ENCODE measurements around the gene RAVER1. TPM values are rescaled to one million over a fixed set of nuclear protein-coding genes. Genes with fewer than 3 reads are reported as not detected.
"Not testable (repeated sequence)": the region's sequence is repeated elsewhere in the genome, so short reads cannot be mapped to it uniquely, and the experiment has no call there.

RAVER1 gene
- 11.9 and 12.5 TPM in 2 replicates for total RNA-seq
- polyA plus RNA-seq (2012) = 13.7 TPM

GRCh38 chr19:10332965-10333757 lies at the start of gene RAVER1:
RAVER1 (minus strand) TSS chr19:10333529; CDS start chr19:10333507, 22 bp downstream.
- peak; percentile 98 for DNase-seq (ENCODE audit: low read depth)

DNA sequence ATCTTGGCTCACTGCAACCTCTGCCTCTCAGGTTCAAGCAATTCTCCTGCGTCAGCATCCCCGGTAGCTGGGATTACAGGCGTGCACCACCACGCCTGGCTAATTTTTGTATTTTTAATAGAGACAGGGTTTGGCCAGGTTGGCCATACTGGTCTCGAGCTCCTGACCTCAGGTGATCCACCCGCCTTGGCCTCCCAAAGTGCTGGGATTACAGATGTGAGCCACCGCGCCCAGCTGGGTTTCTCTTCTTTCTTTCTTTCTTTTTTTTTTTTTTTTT lies 49.8 kb upstream of the RAVER1 start:
- not testable (repeated sequence) for DNase-seq (ENCODE audit: low read depth)

DNA sequence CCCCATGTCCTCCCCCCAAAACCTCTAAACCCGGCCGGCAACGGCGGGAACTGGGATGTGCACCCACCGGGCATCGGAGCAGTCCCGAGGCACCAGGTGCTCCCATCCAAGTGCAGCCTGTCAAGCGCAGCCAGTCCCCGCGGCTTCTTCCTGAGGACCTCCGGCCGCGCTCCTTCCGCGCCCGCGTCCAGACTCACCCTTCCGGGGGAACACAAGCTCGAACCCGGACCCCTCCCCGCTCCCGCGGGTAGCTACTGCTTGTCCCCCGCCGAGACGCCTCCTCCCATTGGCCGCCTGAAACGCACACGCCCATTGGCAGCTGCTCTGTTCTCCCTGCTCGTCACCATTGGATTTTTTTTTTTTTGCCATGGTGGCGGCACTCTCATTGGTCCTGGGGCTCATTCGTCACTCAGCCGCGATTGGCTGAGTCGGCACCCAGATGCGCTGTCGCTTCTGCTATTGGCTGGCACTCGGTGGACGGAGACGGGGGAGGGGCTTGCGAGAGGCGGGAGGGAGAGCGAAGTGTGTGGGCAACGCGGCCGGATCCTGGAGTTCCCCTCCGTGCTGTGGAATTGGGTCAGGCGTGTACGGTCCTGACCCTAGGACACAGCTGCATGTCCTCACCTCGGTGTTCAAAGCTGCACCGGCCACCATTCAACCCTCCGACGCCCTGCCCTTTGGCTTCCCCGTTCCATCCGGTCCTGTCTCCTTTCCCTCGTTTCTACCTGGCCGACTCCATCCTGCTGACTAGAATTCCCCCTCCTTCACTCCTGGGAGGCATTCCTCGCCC lies 47.2 kb upstream of the RAVER1 start, which contains the start of gene TYK2:
Gene TYK2 (minus strand): TSS at position 260 of the 790 bp plus-strand sequence. CDS start 2,166 bp downstream, outside the sequence.
- DNase-seq (ENCODE audit: low read depth) = peak; percentile 99

DNA sequence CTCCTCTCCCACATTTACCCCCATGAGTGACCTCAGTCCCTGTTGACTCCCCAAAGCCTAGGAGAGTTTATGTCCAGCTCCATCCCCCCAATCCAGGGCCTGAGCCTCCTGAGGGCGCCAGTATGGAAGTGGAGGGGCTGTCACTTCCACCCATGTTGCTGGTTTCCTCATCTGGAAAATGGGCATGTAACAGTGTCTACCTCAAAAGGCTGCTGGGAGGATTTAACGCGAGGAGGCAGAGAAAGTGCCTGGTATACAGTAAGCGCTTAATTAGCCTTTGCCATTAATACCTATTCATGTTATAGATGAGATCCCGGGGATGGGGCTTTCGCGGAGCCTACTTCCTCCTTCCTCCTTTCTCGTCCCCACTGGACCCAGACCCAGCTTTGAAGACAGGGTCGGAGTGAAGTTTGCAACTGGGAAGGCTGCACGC lies 46.6 kb upstream of the RAVER1 start:
- peak; percentile 8 for DNase-seq (ENCODE audit: low read depth)

DNA sequence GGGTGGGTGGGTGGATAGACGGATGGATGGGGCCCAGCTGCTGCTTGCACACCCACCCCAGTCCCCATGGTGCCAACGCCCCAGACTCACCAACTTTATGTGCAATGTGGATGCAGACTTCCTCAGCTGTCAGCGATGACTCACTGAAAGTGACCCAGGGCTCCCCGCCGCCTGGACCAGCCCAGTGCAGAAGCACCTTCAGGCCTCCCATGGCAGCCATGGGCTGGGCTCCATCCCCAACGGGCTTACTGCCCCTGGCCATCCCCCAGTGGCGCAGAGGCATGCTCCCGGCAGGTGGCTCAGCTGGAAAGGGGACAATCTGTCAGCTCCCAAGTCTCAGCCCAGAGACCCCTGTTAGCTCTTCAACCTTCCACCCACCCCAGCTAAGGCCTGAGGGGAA lies 44.8 kb upstream of the RAVER1 start:
- DNase-seq (ENCODE audit: low read depth) = no peak

GRCh38 chr19:10377140-10377640 lies 43.9 kb upstream of the RAVER1 start:
- not testable (repeated sequence) for DNase-seq (ENCODE audit: low read depth)

- no peak for DNase-seq (ENCODE audit: low read depth)
These were observed 41.6 kb upstream of the RAVER1 start for GRCh38 chr19:10374931-10375330.

DNA sequence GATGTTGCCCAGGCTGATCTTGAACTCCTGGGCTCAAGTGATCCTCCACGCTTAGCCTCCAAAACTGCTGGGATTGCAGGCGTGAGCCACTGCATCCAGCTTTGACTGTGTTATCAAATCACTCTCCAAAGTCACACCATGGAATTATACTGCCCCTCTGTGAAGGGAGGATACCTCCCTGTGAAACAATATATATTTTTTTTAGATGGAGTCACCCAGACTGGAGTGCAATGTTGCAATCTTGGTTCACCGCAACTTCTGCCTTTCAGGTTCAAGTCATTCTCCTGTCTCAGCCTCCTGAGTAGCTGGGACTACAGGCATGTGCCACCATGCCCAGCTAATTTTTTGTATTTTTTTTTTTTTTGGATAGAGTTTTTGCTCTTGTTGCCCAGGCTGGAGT lies 39.4 kb upstream of the RAVER1 start:
- DNase-seq (ENCODE audit: low read depth) = no peak

DNA sequence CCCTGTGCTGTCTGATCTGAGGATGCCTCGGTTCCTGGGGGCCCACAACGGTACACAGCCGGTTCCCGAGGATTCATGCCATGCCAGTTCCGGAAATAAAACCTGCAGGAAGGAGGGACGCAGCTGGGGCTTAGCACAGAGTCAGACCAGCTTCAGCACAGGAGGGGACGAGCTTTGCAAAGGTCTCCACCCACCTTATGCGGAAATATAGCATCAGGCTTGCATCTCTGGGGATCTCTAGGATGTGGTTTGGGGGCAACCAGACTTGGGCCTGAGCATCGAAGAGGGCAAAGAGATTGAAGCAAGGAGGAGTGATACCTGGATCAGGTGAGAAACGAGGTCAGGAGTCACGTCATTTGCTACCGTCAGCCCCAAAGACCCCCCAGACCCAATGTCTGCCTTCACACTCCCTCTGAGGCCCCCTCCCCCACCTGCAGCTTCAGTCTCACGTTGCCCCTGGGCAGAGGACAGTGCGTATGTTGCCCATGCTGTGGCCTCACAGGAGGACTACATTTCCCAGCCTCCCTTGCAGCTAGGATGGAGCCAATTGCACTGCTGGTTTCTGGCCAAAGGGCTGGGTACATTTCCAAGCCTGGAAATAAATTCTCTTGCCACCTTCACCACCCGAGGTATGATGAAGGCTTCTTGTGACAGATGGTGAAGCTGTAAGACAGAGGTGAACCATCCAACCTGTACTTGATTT lies 34.9 kb upstream of the RAVER1 start:
- DNase-seq (ENCODE audit: low read depth) = no peak

DNA sequence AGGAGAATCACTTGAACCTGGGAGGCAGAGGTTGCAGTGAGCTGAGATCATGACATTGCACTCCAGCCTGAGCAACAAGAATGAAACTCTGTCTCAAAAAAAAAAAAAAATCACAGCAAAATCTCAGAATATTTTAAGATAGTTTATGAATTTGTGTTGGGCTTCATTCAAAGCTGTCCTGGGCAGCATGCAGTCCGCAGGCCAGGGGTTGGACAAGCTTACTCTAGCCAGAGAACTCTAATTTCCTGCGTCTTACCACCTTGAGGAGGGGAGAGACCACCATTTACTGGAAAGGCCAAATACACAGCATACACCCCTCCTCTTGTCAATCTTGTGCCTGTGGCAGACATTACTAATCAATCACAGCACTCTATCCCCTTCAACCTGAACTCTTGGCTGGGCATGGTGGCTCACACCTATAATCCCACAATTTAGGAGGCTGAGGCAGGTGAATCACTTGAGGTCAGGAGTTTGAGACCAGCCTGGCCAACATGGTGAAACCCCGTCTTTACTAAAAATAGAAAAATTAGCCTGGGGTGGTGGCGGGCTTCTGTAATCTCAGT lies 33.7 kb upstream of the RAVER1 start:
- DNase-seq (ENCODE audit: low read depth) = not testable (repeated sequence)

GRCh38 chr19:10365518-10365917 lies 32.2 kb upstream of the RAVER1 start:
- DNase-seq (ENCODE audit: low read depth) = no peak

DNA sequence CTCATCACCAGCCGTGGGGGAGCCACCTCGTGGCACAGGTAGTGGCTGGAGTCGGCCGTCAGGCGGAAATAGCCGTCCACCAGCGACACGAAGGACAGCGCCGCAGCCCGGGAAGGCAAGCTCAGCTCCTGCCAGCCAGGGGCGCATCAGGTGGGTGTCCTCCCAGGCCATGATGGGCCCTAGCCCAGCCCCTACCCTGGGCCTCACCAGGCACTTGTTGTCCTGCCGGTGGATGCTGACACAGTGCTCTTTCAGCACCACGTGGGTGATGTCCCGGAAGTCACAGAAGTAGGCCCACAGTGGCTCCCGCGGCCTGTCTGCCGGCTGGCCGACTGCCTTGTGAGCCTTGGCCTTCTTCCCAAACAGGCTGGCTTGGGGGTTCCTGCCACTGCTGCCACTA lies 31.3 kb upstream of the RAVER1 start:
- DNase-seq (ENCODE audit: low read depth) = no peak

DNA sequence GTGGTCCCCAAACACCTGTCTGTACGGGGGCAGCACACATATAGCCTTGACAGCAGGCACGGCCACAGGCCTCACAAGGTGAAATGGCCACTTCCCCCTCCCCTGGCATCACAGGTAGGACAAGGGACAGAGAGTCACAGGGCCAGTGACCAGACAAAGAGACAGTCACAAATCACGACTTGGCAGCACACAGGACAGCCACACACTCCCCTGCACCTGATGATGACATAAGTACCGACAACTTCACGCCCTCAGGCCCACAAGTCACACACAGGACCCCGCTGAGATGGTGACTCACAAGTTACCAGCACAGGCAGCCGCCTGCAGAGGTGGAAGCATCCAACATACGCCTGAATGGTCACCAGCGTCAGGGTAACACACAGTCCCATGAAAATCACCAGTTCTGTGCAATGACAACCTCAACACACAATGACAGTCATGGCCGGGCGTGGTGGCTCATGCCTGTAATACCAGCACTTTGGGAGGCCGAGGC lies 30.5 kb upstream of the RAVER1 start:
- DNase-seq (ENCODE audit: low read depth) = no peak

DNA sequence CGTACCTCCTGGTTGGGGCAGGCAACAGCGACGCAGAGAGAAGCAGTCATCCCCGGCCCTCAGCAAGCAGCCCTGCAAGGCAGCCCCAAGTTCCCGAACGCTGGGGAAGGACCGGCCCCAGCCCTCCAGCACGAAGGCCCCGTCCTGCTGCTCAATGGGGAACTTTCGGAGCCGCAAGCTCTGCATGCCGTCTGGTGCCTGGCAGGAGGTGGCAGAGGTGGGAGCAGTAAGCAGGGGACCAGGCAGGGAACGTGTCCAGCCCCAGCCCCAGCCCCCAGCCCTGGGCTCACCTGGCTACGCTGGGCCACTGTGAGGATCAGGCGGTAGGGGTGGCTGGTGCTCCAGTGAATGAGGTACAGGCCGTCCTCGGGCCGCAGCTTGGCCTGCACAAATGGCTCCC lies 28.9 kb upstream of the RAVER1 start:
- no peak for DNase-seq (ENCODE audit: low read depth)

DNA sequence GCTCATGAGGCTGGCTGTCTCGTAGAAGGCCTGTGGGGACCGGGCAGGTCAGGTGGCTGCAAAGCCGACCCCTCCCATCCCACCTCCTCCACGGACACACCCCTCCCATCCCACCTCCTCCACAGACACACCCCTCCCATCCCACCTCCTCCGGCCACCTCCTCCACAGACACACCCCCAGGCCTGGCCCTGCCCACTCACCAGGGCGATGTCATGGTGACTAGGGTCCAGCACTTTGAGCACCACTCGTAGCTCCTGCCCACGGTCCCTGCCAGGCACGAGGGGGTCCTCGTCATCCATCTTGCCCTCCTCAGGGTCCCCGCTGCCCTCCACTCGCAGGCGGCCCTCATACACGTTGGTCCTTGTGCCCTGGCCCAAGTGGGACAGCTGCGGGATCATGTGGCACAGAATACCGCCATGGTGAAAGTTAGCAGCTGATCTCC lies 28.3 kb upstream of the RAVER1 start:
- DNase-seq (ENCODE audit: low read depth) = no peak

GRCh38 chr19:10356431-10356830 lies 23.1 kb upstream of the RAVER1 start:
- DNase-seq (ENCODE audit: low read depth) = no peak

- no peak for DNase-seq (ENCODE audit: low read depth)
These were observed 20.6 kb upstream of the RAVER1 start for GRCh38 chr19:10353793-10354391.

GRCh38 chr19:10352764-10353671 lies 19.7 kb upstream of the RAVER1 start:
- no peak for DNase-seq (ENCODE audit: low read depth)

DNA sequence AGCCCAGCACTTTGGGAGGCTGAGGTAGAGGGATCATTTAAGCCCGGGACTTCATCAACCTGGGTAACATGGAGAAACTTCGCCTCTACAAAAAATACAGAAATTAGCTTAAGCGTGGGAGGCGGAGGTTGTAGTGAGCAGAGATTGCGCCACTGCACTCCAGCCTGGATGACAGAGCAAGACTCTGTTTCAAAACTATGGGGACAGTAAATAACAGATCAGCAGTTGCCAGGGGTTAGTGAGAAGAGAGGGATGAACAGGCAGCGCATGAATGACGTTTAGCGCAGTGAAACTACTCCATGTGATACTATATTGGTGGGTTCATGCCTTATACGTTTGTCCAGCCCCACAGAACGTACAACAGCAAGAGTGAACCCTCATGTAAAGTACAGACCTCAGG lies 13.2 kb upstream of the RAVER1 start:
- DNase-seq (ENCODE audit: low read depth) = no peak

GRCh38 chr19:10344780-10345179 lies 11.5 kb upstream of the RAVER1 start:
- DNase-seq (ENCODE audit: low read depth) = no peak

All from myocyte (in vitro differentiated cells).